Right lobe of liver (tissue), 6 donors: ENCODE data around the gene IQCN. TPM values are rescaled to one million over a fixed set of nuclear protein-coding genes. Genes with fewer than 3 reads are reported as not detected.
A peak's percentile ranks its signal among the peaks of the same experiment; 100 is the strongest.

Experiments
- ATAC-seq, 4 donors: fragments of 200-7000 bp; cut with Tn5 transposase; one replicate each; pipeline ENCODE4 v1.9.1; 2020; ENCODE audit warnings: mild to moderate bottlenecking in 4 of 4, moderate library complexity in 4 of 4
- DNase-seq, 3 donors: peaks; one replicate each; pipeline ENCODE4 v3.0.0-alpha.2; 2020
- H3K27ac ChIP-seq, 3 donors: fragments of 200-600 bp; one replicate each; pipeline ENCODE4 v1.8.0; 2022
- H3K27me3 ChIP-seq, 2 donors: fragments of 200-600 bp; one replicate each; pipeline ENCODE4 v1.8.0; 2022
- H3K36me3 ChIP-seq, 4 donors: fragments of 200-600 bp; sonication (generic) in 1 of 4; one replicate each; pipeline versions ENCODE4 v1.5.1 to v1.8.0; 2017 to 2022; ENCODE audit warnings: control low read depth in 1 of 4
- H3K4me1 ChIP-seq, 4 donors: fragments of 200-600 bp; sonication (generic) in 1 of 4; one replicate each; pipeline versions ENCODE4 v1.5.1 to v1.8.0; 2017 to 2022; ENCODE audit warnings: control low read depth in 1 of 4
- H3K4me3 ChIP-seq, 3 donors: fragments of 200-600 bp; one replicate each; pipeline ENCODE4 v1.8.0; 2022
- H3K9me3 ChIP-seq, 4 donors: fragments of 200-600 bp; sonication (generic) in 1 of 4; one replicate each; pipeline versions ENCODE4 v1.5.1 to v1.8.0; 2017 to 2022; ENCODE audit warnings: control low read depth in 1 of 4
- POLR2A ChIP-seq: fragments of 450-650 bp; IDR thresholded peaks from one replicate; pipeline ENCODE4 v1.6.1; 2017; ENCODE audit warnings: antibody characterized with exemption, mild to moderate bottlenecking
- WGBS: methylation state at CpG from one replicate; pipeline ENCODE4 v1.1.6; 2018; ENCODE audit warnings: low coverage, low lambda C conversion rate; ENCODE audit not compliant: insufficient coverage; ENCODE audit errors: missing lambda C conversion rate; 5-methylcytosine and 5-hydroxymethylcytosine counted together
- intact Hi-C, 2 donors: fragments of 100-400 bp; cut with DNase I; formaldehyde crosslinking; loops; one replicate each; pipeline versions ENCODE4 v1.11.2 to v1.14.1; 2022
- total RNA-seq, 6 experiments: library from RNA; depleted of rRNA in 2 of 6; stranded (reverse); fragments of >200 nt in 2 of 6; fragmentation: NEBNext Ultra II Directional in 3 of 6; extraction: Animal tissue kit (Norgen Biotek cat#: 25700) in 3 of 6; gene quantifications; one replicate each; pipeline versions ENCODE4 v1.1.0 to v1.2.4, GENCODE V29; 2016 to 2023
- TF ChIP-seq, protein P1 (sequence below), 4 donors: fragments of 200-600 bp in 3 of 4; fragments of 450-650 bp in 1 of 4; IDR thresholded peaks; one replicate each; pipeline versions ENCODE4 v1.5.1 to v1.8.0; 2016 to 2022; ENCODE audit warnings: antibody characterized with exemption in 4 of 4, mild to moderate bottlenecking in 2 of 4
- donor health status: DM: no; HTN: yes; CAD: no.
- donor health status: DM: no; HTN: no; CAD: no.
- donor health status: DM: no; HTN: no; CAD: no.
- donor health status: DM: no; HTN: yes; CAD: no.
- donor health status: DM: no; HTN: yes; CAD: no.

The IQCN gene
- total RNA-seq, 6 experiments from 2014 or later: 0.82 to 5.3 (median 2.5) TPM

DNA sequence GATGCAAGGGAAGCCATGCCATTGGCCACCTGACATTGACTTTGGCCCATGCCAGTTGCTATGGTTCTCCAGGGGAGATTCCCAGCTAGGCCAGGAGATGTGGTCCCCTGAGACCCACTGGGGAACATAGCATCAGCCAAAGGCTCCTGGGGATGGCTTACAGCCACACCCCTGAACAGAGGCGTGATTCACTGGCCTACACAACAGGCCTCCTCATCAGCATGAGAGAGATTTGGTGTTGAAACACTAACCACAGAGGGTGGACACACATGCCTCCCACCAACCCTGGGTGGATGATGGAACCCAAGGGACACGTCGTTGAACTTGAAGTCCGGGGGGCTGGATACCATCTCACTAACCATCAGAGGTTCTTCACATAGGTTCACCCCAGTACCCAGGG lies 14.4 kb downstream of the IQCN start:
- H3K4me3 ChIP-seq: no peak overlapping the region
- ATAC-seq (no peak), DNase-seq (no peak)
- intact Hi-C loops: no loop called here
- TF ChIP-seq POLR2A: no peak
- TF ChIP-seq, protein P1, sequence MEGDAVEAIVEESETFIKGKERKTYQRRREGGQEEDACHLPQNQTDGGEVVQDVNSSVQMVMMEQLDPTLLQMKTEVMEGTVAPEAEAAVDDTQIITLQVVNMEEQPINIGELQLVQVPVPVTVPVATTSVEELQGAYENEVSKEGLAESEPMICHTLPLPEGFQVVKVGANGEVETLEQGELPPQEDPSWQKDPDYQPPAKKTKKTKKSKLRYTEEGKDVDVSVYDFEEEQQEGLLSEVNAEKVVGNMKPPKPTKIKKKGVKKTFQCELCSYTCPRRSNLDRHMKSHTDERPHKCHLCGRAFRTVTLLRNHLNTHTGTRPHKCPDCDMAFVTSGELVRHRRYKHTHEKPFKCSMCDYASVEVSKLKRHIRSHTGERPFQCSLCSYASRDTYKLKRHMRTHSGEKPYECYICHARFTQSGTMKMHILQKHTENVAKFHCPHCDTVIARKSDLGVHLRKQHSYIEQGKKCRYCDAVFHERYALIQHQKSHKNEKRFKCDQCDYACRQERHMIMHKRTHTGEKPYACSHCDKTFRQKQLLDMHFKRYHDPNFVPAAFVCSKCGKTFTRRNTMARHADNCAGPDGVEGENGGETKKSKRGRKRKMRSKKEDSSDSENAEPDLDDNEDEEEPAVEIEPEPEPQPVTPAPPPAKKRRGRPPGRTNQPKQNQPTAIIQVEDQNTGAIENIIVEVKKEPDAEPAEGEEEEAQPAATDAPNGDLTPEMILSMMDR (IDR thresholded peaks at IDR 0.05): no peak
- no peaks in the 10 kb centered on the region for H3K27me3 ChIP-seq
- no peak overlapping the region for H3K27ac ChIP-seq
- WGBS: no CpG with 5 or more reads among the region's 4 CpGs
- H3K36me3 ChIP-seq: no peaks in the 10 kb centered on the region
- no peaks in the 10 kb centered on the region for H3K9me3 ChIP-seq
- H3K4me1 ChIP-seq: no peaks in the 10 kb centered on the region

GRCh38 chr19:18257503-18258470 lies 16.5 kb downstream of the IQCN start:
- no peaks in the 10 kb centered on the region for H3K27me3 ChIP-seq
- intact Hi-C loops: no loop called here
- H3K4me3 ChIP-seq: no peak overlapping the region
- no peak overlapping the region for H3K27ac ChIP-seq
- no peaks in the 10 kb centered on the region for H3K36me3 ChIP-seq
- H3K4me1 ChIP-seq: no peaks in the 10 kb centered on the region
- no peaks in the 10 kb centered on the region for H3K9me3 ChIP-seq
- WGBS: no CpG with 5 or more reads among the region's 55 CpGs
- TF ChIP-seq, protein P1 (IDR thresholded peaks at IDR 0.05): no peak
- no peak for TF ChIP-seq POLR2A
- DNase-seq: no peak
- peak in 1 of 4 donors; percentile 9 for ATAC-seq

DNA sequence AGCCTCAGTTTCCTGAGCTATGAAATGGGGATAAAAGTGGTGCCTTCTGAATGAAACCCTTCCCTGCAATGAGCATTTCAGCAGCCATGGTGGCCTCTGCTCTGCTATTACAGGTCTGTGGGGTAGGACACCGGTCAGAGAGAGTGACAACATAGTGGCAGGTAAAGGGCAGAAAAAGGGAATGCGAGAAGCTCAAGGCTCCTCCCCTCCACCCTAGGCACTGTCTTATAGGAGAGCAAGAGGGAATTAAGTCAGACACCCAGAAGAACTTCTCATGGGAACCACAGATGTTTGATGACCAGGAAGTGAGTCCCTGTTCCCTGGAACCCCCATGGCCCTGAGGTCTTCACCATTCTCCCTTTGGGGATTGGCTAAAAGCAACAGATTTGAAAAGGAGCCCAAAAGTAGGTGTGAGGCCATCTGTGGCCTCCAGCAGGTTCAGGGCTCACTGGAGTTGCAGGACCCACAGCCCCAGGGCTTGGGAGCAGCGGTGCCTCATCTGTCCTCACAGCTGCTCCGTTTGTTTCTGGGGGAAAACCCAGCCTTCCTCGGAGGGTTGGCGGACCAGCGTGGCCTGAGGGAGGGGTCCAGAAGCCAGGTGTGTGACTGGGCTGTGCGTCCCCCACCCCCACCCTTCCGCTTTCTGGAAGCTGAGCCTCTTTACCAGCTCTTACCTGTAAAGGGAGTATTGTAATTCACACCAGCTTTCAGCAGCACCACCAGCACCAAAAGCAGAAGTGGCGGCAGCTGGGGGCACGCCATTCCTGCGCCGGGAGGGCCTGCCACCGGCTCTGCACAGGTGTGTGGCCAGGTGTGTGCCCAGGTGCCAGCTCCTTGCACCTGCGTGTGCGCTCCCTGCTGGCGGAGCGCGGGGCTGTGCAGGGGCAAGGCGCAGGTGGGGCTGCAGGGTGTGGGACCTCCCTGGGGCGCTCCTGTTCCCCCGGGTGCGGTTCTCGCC lies 19.4 kb downstream of the IQCN start:
- H3K9me3 ChIP-seq: no peaks in the 10 kb centered on the region
- H3K4me1 ChIP-seq: no peaks in the 10 kb centered on the region
- peak in 1 of 4 donors; percentile 12 for ATAC-seq
- no peak for TF ChIP-seq POLR2A
- TF ChIP-seq, protein P1 (IDR thresholded peaks at IDR 0.05): peak in 1 of 4 donors; percentile 6
- no peak for DNase-seq
- WGBS: 28% methylated on average over 3 of the region's 24 CpGs
- no peaks in the 10 kb centered on the region for H3K36me3 ChIP-seq
- no peak overlapping the region for H3K4me3 ChIP-seq
- no peak overlapping the region for H3K27ac ChIP-seq
- intact Hi-C loops: loop anchor here in 1 of 2 donors (5.0 kb wide), 1 partner anchor 43 kb away; no protein-coding TSS in a partner anchor
- H3K27me3 ChIP-seq: no peaks in the 10 kb centered on the region

DNA sequence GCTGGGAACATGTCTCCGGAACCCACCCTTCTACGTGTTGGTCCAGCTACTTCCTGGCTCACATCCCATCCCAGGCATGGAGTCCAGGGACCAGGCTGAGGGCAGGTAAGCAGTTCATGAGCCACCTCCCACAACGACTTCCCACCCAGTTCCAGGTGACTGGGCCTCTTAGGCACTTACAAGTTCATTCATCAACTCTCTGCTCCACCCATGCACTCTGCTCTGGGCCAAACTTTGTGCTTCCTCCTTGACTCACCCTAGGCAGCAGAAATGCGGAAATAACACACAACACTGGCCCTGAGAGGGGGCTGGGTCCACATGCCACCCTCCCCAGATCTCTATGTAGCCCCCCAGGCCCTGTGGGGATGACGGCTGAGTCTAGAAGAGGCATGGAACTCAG lies 20.5 kb downstream of the IQCN start:
- DNase-seq: no peak

More for the DNA sequence above, 20.5 kb downstream of the IQCN start:
- no peak overlapping the region for H3K4me3 ChIP-seq
- H3K36me3 ChIP-seq: no peaks in the 10 kb centered on the region
- no peak overlapping the region for H3K27ac ChIP-seq
- ATAC-seq: peak in 2 of 4 donors; percentile 9 to 40
- H3K27me3 ChIP-seq: no peaks in the 10 kb centered on the region
- H3K9me3 ChIP-seq: no peaks in the 10 kb centered on the region
- no peak for TF ChIP-seq POLR2A
- TF ChIP-seq, protein P1 (IDR thresholded peaks at IDR 0.05): no peak
- intact Hi-C loops: loop anchor here in 1 of 2 donors (5.0 kb wide), 1 partner anchor 41 kb away; no protein-coding TSS in a partner anchor
- WGBS: 71% methylated on average over 1 of the region's 5 CpGs
- H3K4me1 ChIP-seq: no peaks in the 10 kb centered on the region
